Lung (tissue), 12 donors: ENCODE measurements around the gene BLTP2. TPM values are rescaled to one million over a fixed set of nuclear protein-coding genes. Genes with fewer than 3 reads are reported as not detected.
A peak's percentile ranks its signal among the peaks of the same experiment; 100 is the strongest.
"Not testable (repeated sequence)": the region's sequence is repeated elsewhere in the genome, so short reads cannot be mapped to it uniquely, and the experiment has no call there.

Experiments
- ATAC-seq: fragments of 200-7000 bp; cut with Tn5 transposase; one replicate; pipeline ENCODE4 v1.9.1; 2020; ENCODE audit warnings: moderate number of reproducible peaks; ENCODE audit not compliant: insufficient read depth, low FRiP score
- DNase-seq, 3 donors: peaks; one replicate each; pipeline ENCODE4 v3.0.0-alpha.2; 2013 to 2017
- H3K27ac ChIP-seq, 2 donors: one replicate each; pipeline ENCODE4 v1.5.1; 2013; ENCODE audit warnings: mild to moderate bottlenecking in 2 of 2, moderate library complexity in 2 of 2, control low read depth in 1 of 2, inconsistent platforms in 1 of 2, low read depth in 1 of 2, low read length in 1 of 2
- H3K27me3 ChIP-seq, 3 donors: one replicate each; pipeline ENCODE4 v1.5.1; 2013; ENCODE audit warnings: low read length in 2 of 3; ENCODE audit not compliant: control insufficient read depth in 3 of 3, insufficient read depth in 3 of 3
- H3K36me3 ChIP-seq, 4 donors: one replicate each; pipeline ENCODE4 v1.5.1; 2013; ENCODE audit warnings: low read length in 4 of 4, mild to moderate bottlenecking in 1 of 4, moderate library complexity in 1 of 4; ENCODE audit not compliant: control insufficient read depth in 4 of 4, insufficient read depth in 4 of 4
- H3K4me1 ChIP-seq, 5 donors: one replicate each; pipeline ENCODE4 v1.5.1; 2013; ENCODE audit warnings: low read length in 5 of 5, mild to moderate bottlenecking in 2 of 5, moderate library complexity in 1 of 5; ENCODE audit not compliant: control insufficient read depth in 5 of 5, insufficient read depth in 5 of 5
- H3K4me3 ChIP-seq: one replicate; pipeline ENCODE4 v1.5.1; 2013; ENCODE audit warnings: mild to moderate bottlenecking, control low read depth, moderate library complexity
- H3K9ac ChIP-seq, 2 donors: one replicate each; pipeline ENCODE4 v1.5.1; 2013; ENCODE audit warnings: low read length in 2 of 2, control low read depth in 1 of 2; ENCODE audit not compliant: insufficient read depth in 1 of 2
- H3K9me3 ChIP-seq, 4 donors: one replicate each; pipeline ENCODE4 v1.5.1; 2013; ENCODE audit warnings: low read length in 3 of 4, mild to moderate bottlenecking in 1 of 4, moderate library complexity in 1 of 4; ENCODE audit not compliant: control insufficient read depth in 4 of 4, insufficient read depth in 3 of 4
- WGBS, 2 donors: extraction: QIAGEN DNeasy Blood & Tissue Kit; methylation state at CpG; one replicate each; pipeline ENCODE4 v1.1.7; 2013; 5-methylcytosine and 5-hydroxymethylcytosine counted together
- polyA plus RNA-seq, 2 donors: library from polyadenylated mRNA; stranded (reverse); fragments of 200-250 nt; gene quantifications; one replicate each; pipeline ENCODE4 v1.2.1, GENCODE V29; 2013
- total RNA-seq, 2 donors: library from RNA; depleted of rRNA in 1 of 2; stranded (reverse); fragments of >200 nt in 1 of 2; gene quantifications; one replicate each; pipeline ENCODE4 v1.2.1, GENCODE V29; 2014 to 2021
- TF ChIP-seq, protein P1 (sequence below): IDR thresholded peaks from 2 replicates; pipeline ENCODE4 v1.5.1; 2012; ENCODE audit warnings: mild to moderate bottlenecking; ENCODE audit errors: control extremely low read depth, extremely low read depth
- donor health status: control.
- donor health status: control.
- donor health status: Bipolar disorder and iron deficiency.
- donor health status: healthy.
- donor health status: DM: yes; HTN: yes; CAD: no.

BLTP2 gene
- total and polyA plus RNA-seq, 4 donors, result 23.4 to 147 (median 63.9) TPM

DNA sequence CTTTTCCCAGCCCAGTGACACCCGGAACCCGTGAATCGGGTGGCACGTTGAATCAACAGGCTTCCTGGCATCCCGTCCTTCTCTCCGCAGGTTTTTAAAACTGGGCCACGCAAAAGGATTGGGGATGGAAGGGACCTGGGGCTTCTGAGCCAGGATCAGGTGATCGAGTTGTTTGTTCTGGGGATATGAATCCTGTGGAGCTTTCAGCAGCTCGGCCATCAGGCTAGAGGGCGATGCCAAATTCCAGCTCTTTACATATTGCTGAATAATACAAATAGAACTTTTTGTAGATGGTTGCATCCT lies 17.5 kb upstream of the BLTP2 start:
- no peaks in the 10 kb centered on the region for H3K27me3 ChIP-seq
- no peaks in the 10 kb centered on the region for H3K9me3 ChIP-seq
- H3K4me1 ChIP-seq, result peaks cover 2 to 25% (median 9%) of the 10 kb centered on the region in 5 donors
- ATAC-seq (no peak), DNase-seq (no peak)
- H3K36me3 ChIP-seq, result peaks cover 0 to 19% (median 10%) of the 10 kb centered on the region in 4 donors
- peak overlapping the region; percentile 96 to 98 for H3K27ac ChIP-seq
- TF ChIP-seq, protein P1, sequence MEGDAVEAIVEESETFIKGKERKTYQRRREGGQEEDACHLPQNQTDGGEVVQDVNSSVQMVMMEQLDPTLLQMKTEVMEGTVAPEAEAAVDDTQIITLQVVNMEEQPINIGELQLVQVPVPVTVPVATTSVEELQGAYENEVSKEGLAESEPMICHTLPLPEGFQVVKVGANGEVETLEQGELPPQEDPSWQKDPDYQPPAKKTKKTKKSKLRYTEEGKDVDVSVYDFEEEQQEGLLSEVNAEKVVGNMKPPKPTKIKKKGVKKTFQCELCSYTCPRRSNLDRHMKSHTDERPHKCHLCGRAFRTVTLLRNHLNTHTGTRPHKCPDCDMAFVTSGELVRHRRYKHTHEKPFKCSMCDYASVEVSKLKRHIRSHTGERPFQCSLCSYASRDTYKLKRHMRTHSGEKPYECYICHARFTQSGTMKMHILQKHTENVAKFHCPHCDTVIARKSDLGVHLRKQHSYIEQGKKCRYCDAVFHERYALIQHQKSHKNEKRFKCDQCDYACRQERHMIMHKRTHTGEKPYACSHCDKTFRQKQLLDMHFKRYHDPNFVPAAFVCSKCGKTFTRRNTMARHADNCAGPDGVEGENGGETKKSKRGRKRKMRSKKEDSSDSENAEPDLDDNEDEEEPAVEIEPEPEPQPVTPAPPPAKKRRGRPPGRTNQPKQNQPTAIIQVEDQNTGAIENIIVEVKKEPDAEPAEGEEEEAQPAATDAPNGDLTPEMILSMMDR, result no peak
- 0 to 1% methylated on average over 10 of the region's 10 CpGs for WGBS, 2 donors
- peak overlapping the region; percentile 84 for H3K4me3 ChIP-seq
- H3K9ac ChIP-seq, result peak overlapping the region; percentile 95 to 97

DNA sequence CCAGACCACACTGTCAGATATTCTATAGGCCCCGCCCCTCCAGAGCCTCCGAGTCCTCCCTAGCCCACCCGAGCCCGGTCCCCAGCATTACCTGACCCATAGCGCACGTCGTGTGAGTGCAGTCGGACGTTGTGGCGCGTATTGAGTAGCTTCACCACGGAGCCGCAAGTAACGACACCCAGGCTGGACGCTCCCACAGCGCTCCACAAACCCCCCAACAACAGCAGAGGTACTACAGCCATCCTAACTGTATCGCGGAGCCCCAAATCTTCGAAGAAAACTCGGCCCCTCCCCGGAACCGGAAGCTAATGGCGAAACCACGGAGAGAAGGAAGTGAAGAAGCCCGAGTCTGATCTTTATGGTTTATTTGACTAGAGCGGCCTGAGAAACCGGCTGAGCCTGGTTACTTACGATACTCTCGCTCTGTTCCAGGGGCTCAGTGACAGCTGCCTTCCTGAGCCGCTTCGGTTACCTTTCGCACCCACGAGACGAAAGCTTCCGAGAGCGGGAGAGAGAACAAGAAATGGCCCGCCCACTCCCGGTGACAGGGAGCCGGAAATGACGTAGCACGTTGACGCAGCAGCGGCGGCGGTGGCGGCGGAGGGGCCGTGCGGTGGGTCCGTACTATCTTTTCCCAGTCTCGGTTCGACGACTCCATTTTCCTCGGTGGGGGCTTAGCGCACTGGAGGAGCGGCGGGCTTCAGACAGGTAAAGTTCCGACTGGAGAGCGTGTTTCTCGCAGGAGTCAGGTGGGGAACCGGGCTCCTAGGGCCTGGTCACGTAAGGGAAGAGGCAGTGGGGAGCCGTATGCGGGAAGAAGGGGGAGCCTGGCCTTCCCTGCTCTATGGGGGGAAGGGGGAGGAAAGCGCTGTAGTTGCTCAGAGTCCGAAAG lies 16.9 kb upstream of the BLTP2 start, which contains the start of the genes SDF2 and SUPT6H:
Gene SDF2 (minus strand): TSS at position 272 of the 892 bp plus-strand sequence. CDS start 30 bp downstream, at position 242.
Gene SUPT6H (plus strand): TSS at position 571 of the 892 bp plus-strand sequence. CDS start 11,197 bp downstream, outside the sequence.
- Histone ChIP-seq H3K27me3 (no peaks in the 10 kb centered on the region), H3K4me1 (peaks cover 2 to 25% (median 9%) of the 10 kb centered on the region in 5 donors), H3K36me3 (peaks cover 0 to 21% (median 11%) of the 10 kb centered on the region in 4 donors)

DNA sequence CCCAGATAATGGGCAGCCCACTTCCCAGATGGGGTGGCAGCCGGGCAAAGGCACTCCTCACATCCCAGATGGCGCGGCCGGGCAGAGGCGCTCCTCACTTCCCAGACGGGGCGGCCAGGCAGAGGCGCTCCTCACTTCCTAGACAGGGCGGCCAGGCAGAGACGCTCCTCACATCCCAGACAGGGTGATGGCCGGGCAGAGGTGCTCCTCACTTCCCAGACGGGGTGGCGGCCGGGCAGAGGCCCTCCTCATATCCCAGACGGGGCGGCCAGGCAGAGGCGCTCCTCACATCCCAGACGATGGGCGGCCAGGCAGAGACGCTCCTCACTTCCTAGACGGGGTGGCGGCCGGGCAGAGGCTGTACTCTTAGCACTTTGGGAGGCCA lies 14.5 kb upstream of the BLTP2 start:
- not testable (repeated sequence) for DNase-seq, H3K9me3 ChIP-seq, H3K27me3 ChIP-seq, H3K27ac ChIP-seq, H3K4me3 ChIP-seq, ATAC-seq, H3K9ac ChIP-seq
- 97 to 98% methylated on average over 23 of the region's 23 CpGs for WGBS, 2 donors
- Histone ChIP-seq H3K4me1 (peaks cover 2 to 25% (median 9%) of the 10 kb centered on the region in 5 donors), H3K36me3 (peaks cover 0 to 20% (median 11%) of the 10 kb centered on the region in 4 donors)

More for the DNA sequence above, 16.9 kb upstream of the BLTP2 start, which contains the start of the genes SDF2 and SUPT6H:
- H3K9ac ChIP-seq, result peak within 1 kb of the TSS; percentile 95 to 97
- H3K4me3 ChIP-seq, result peak within 1 kb of the TSS; percentile 84
- DNase-seq (peak; percentile 93 to 95 (median 93)), ATAC-seq (peak; percentile 92)
- TF ChIP-seq, protein P1, result no peak
- H3K9me3 ChIP-seq, result no peaks in the 10 kb centered on the region
- peak within 1 kb of the TSS; percentile 96 to 98 for H3K27ac ChIP-seq
- WGBS, 2 donors, result 0 to 1% methylated on average over 66 of the region's 66 CpGs

DNA sequence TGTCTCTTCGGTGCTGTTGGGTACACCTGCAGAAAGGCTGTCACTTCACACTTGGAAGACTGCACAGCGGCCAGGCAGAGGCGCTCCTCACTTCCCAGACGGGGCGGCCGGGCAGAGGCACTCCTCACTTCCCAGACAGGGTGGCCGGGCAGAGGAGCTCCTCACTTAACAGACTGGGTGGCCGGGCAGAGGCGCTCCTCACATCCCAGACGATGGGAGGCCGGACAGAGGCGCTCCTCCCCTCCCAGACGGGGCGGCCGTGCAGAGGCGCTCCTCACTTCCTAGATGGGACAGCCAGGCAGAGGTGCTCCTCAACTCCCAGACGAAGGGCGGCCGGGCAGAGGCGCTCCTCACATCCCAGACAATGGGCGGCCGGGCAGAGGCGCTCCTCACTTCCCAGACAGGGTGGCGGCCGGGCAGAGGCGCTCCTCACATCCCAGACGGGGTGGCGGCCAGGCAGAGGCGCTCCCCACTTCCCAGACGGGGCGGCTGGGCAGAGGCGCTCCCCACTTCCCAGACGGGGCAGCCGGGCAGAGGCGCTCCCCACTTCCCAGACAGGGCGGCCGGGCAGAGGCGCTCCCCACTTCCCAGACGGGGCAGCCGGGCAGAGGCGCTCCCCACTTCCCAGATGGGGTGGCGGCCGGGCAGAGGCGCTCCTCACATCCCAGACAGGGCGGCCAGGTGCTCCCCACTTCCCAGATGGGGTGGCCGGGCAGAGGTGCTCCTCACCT lies 14.0 kb upstream of the BLTP2 start:
- 97 to 98% methylated on average over 43 to 46 of the region's 46 CpGs for WGBS, 2 donors
- not testable (repeated sequence) for H3K4me3 ChIP-seq, ATAC-seq, H3K9ac ChIP-seq, H3K27me3 ChIP-seq, DNase-seq, H3K27ac ChIP-seq, H3K9me3 ChIP-seq
- Histone ChIP-seq H3K36me3 (peaks cover 0 to 21% (median 11%) of the 10 kb centered on the region in 4 donors), H3K4me1 (peaks cover 2 to 25% (median 9%) of the 10 kb centered on the region in 5 donors)

DNA sequence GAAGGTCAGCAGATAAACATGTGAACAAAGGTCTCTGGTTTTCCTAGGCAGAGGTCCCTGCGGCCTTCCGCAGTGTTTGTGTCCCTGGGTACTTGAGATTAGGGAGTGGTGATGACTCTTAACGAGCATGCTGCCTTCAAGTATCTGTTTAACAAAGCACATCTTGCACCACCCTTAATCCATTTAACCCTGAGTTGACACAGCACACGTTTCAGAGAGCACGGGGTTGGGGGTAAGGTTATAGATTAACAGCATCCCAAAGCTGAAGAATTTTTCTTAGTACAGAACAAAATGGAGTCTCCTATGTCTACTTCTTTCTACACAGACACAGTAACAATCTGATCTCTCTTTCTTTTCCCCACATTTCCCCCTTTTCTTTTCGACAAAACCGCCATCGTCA lies 13.4 kb upstream of the BLTP2 start:
- H3K4me3 ChIP-seq, H3K27ac ChIP-seq, H3K9ac ChIP-seq, DNase-seq, H3K27me3 ChIP-seq, H3K9me3 ChIP-seq, ATAC-seq: not testable (repeated sequence)
- 92 to 97% methylated on average over 5 of the region's 8 CpGs for WGBS, 2 donors
- Histone ChIP-seq H3K4me1 (peaks cover 2 to 20% (median 7%) of the 10 kb centered on the region in 5 donors), H3K36me3 (peaks cover 0 to 21% (median 12%) of the 10 kb centered on the region in 4 donors)
